ENCODE data around the gene OCIAD2.
"Not testable (repeated sequence)": the region's sequence is repeated elsewhere in the genome, so short reads cannot be mapped to it uniquely, and the experiment has no call there.

OCIAD2 gene

DNA sequence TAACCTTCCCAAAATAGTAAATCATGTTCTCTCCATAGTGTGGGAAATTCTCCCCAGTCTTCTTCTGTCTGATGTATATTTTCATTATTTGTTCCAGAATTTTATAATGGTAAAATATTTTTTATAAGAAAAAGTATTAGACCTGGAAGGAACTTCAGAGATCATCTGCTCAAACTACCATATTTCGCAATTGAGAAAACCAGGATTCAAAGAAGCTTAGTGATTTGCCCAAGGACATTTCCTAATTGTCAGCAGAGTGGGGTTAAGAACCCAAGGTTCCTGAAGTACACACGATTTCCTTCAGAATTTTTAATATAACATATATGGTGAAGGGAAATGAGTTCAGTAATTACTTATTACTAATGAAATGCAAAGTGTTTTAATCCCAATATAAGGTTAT, 51.6 kb downstream of the OCIAD2 start:
- H3K4me3 ChIP-seq (ENCODE audit: low read length): no peak overlapping the region
- TF ChIP-seq, protein P1, sequence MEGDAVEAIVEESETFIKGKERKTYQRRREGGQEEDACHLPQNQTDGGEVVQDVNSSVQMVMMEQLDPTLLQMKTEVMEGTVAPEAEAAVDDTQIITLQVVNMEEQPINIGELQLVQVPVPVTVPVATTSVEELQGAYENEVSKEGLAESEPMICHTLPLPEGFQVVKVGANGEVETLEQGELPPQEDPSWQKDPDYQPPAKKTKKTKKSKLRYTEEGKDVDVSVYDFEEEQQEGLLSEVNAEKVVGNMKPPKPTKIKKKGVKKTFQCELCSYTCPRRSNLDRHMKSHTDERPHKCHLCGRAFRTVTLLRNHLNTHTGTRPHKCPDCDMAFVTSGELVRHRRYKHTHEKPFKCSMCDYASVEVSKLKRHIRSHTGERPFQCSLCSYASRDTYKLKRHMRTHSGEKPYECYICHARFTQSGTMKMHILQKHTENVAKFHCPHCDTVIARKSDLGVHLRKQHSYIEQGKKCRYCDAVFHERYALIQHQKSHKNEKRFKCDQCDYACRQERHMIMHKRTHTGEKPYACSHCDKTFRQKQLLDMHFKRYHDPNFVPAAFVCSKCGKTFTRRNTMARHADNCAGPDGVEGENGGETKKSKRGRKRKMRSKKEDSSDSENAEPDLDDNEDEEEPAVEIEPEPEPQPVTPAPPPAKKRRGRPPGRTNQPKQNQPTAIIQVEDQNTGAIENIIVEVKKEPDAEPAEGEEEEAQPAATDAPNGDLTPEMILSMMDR (IDR thresholded peaks at IDR 0.05; ENCODE audit: insufficient read depth, low read depth, low read length, missing control alignments): no peak
- no peak for DNase-seq (ENCODE audit: low read depth)

DNA sequence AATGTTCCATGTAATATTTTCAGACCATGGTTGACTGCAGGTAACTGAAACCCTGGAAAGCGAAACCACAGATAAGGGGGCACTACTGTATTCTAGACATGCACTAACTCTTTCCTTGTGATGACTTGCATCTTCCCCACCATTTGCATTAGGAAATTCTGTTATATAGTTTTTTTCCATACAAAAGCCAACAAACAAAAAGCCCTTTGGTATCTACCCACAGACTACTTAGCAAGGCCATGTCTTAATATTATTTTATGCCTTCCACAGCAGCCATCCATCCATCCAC, 52.2 kb downstream of the OCIAD2 start:
- no peak overlapping the region for H3K4me3 ChIP-seq (ENCODE audit: low read length)
- TF ChIP-seq, protein P1 (IDR thresholded peaks at IDR 0.05; ENCODE audit: insufficient read depth, low read depth, low read length, missing control alignments): no peak
- no peak for DNase-seq (ENCODE audit: low read depth)

DNA sequence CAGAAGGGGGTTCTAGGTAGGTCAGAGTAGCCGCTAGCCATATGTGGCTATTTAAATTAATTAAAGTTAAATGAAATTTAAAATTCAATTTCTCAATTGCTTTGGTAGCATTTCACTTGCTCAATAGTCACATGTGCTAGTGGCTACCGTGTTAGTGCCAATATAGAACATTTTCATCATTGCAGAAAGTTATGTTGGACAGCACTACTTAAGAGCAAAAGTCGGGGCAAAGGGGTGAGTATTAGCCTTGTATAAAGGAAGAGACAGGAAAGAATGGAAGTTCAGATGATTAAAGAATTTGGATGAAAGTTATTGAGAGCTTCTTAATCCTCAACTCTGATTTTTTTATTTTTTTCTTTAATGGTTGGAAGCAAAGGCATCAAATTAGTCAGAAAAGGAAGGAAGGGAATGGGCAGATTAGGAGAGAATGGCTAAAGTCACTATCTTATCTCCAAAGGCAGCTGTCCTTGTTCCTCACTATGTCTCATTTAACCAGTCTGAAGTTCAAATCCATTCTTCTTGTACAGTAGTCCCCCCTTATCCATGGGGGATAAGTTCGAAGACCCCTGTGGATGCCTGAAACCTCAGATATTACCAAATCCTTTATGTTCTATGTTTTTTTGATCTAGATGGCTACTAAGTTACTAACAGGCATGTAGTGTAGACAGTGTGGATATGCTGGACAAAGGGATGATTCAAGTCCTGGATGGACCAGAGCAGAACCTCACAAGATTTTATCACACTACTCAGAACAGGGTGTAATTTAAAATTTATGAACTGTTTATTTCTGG, 52.8 kb downstream of the OCIAD2 start:
- TF ChIP-seq, protein P1 (IDR thresholded peaks at IDR 0.05; ENCODE audit: insufficient read depth, low read depth, low read length, missing control alignments): no peak
- DNase-seq (ENCODE audit: low read depth): no peak
- H3K4me3 ChIP-seq (ENCODE audit: low read length): no peak overlapping the region

DNA sequence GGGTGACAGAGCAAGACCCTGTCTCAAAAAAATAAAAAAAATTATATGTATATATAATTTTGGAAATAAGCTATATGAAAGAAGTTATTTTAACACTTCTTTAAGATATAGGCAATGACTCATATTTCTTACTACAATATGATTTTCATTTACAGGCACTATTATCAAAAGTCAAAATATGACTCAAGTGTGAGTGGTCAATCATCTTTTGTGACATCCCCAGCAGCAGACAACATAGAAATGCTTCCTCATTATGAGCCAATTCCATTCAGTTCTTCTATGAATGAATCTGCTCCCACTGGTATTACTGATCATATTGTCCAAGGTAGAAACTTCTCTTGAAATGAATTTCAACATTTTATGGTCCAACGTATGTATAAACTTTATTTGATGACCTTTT, 54.9 kb downstream of the OCIAD2 start:
- TF ChIP-seq, protein P1 (IDR thresholded peaks at IDR 0.05; ENCODE audit: insufficient read depth, low read depth, low read length, missing control alignments): no peak
- peak; percentile 61 for DNase-seq (ENCODE audit: low read depth)
- no peak overlapping the region for H3K4me3 ChIP-seq (ENCODE audit: low read length)

DNA sequence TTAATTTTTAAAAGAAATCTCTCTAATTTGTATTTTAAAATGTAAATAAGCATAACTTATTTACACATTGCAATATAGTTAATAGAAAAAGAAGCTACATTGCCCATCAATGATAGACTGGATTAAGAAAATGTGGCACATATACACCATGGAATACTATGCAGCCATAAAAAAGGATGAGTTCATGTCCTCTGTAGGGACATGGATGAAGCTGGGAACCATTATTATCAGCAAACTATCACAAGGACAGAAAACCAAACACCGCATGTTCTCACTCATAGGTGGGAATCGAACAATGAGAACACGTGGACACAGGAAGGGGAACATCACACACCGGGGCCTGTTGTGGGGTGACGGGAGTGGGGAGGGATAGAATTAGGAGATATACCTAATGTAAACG, 57.8 kb downstream of the OCIAD2 start:
- H3K4me3 ChIP-seq (ENCODE audit: low read length); DNase-seq (ENCODE audit: low read depth): not testable (repeated sequence)

GRCh38 chr4:48844843-48845242, 61.7 kb downstream of the OCIAD2 start:
- peak; percentile 15 for DNase-seq (ENCODE audit: low read depth)
- TF ChIP-seq, protein P1 (IDR thresholded peaks at IDR 0.05; ENCODE audit: insufficient read depth, low read depth, low read length, missing control alignments): no peak
- no peak overlapping the region for H3K4me3 ChIP-seq (ENCODE audit: low read length)

- DNase-seq (ENCODE audit: low read depth): no peak
- no peak overlapping the region for H3K4me3 ChIP-seq (ENCODE audit: low read length)
- TF ChIP-seq, protein P1 (IDR thresholded peaks at IDR 0.05; ENCODE audit: insufficient read depth, low read depth, low read length, missing control alignments): no peak
These were observed 65.3 kb downstream of the OCIAD2 start for GRCh38 chr4:48841045-48841827.
